Natural killer cell (primary cell): ENCODE measurements around the gene PRG2. TPM values are rescaled to one million over a fixed set of nuclear protein-coding genes. Genes with fewer than 3 reads are reported as not detected.

Experiments used
- ATAC-seq, 3 donors: fragments of 150-1000 bp in 2 of 3; fragments of 200-7000 bp in 1 of 3; cut with Tn5 transposase; 1 replicate in 1 of 3; 2 replicates in 2 of 3; pipeline ENCODE4 v1.10.0; 2021; ENCODE audit warnings: mild to moderate bottlenecking in 2 of 3, moderate library complexity in 2 of 3
- DNase-seq, 2 donors: peaks; one replicate each; pipeline versions ENCODE4 v3.0.0 to v3.0.0-alpha.2; 2013 to 2021; ENCODE audit warnings: mixed read lengths in 1 of 2
- H3K27ac ChIP-seq: one replicate; pipeline ENCODE4 v1.5.1; 2013; ENCODE audit warnings: mild to moderate bottlenecking, low read length
- H3K27me3 ChIP-seq: one replicate; pipeline ENCODE4 v1.6.1; 2013; ENCODE audit warnings: low read length; ENCODE audit not compliant: control insufficient read depth, insufficient read depth
- H3K36me3 ChIP-seq: one replicate; pipeline ENCODE4 v1.6.1; 2013; ENCODE audit warnings: low read length; ENCODE audit not compliant: control insufficient read depth, insufficient read depth
- H3K4me1 ChIP-seq: one replicate; pipeline ENCODE4 v1.6.1; 2013; ENCODE audit warnings: low read length; ENCODE audit not compliant: control insufficient read depth, insufficient read depth
- H3K4me3 ChIP-seq: one replicate; pipeline ENCODE4 v1.5.1; 2013; ENCODE audit warnings: low read length
- H3K9me3 ChIP-seq: one replicate; pipeline ENCODE4 v1.6.1; 2013; ENCODE audit warnings: low read length; ENCODE audit not compliant: control insufficient read depth, insufficient read depth
- H3K27ac Mint-ChIP-seq, 2 donors: one replicate each; pipeline ENCODE4 v1.8.0; 2022; ENCODE audit warnings: mild to moderate bottlenecking in 2 of 2, mixed read lengths in 2 of 2, moderate library complexity in 1 of 2
- H3K27me3 Mint-ChIP-seq, 2 donors: one replicate each; pipeline ENCODE4 v1.8.0; 2022; ENCODE audit warnings: low read depth in 2 of 2, mixed read lengths in 2 of 2
- H3K36me3 Mint-ChIP-seq: one replicate; pipeline ENCODE4 v1.8.0; 2022; ENCODE audit warnings: mixed read lengths
- H3K4me1 Mint-ChIP-seq, 2 donors: one replicate each; pipeline ENCODE4 v1.8.0; 2022; ENCODE audit warnings: mixed read lengths in 2 of 2
- H3K4me3 Mint-ChIP-seq: one replicate; pipeline ENCODE4 v1.8.0; 2022; ENCODE audit warnings: mild to moderate bottlenecking, moderate library complexity, mixed read lengths
- H3K9me3 Mint-ChIP-seq, 2 donors: one replicate each; pipeline ENCODE4 v1.8.0; 2022; ENCODE audit warnings: mixed read lengths in 2 of 2
- WGBS: methylation state at CpG from one replicate; pipeline ENCODE4 v1.1.7; 2013; ENCODE audit warnings: missing lambda C conversion rate; ENCODE audit not compliant: insufficient coverage; 5-methylcytosine and 5-hydroxymethylcytosine counted together
- intact Hi-C: fragments of 100-400 bp; cut with micrococcal nuclease; formaldehyde crosslinking; loops from one replicate; pipeline ENCODE4 v1.14.2; 2022
- total RNA-seq, 4 donors: library from RNA; stranded (reverse); fragments of 120-200 nt in 1 of 4; gene quantifications; one replicate each; pipeline versions ENCODE4 v1.2.3 to v1.2.4, GENCODE V29; 2013 to 2022
- TF ChIP-seq, protein P1 (sequence below): fragments of 200-600 bp; IDR thresholded peaks from one replicate; pipeline ENCODE4 v1.8.0; 2022; ENCODE audit warnings: antibody characterized with exemption

The PRG2 gene
- total RNA-seq, 3 donors from 2014 or later (not counting 1 experiment from before 2014, with no cell fraction given): 1.2 to 2.4 TPM; not detected in 1

DNA sequence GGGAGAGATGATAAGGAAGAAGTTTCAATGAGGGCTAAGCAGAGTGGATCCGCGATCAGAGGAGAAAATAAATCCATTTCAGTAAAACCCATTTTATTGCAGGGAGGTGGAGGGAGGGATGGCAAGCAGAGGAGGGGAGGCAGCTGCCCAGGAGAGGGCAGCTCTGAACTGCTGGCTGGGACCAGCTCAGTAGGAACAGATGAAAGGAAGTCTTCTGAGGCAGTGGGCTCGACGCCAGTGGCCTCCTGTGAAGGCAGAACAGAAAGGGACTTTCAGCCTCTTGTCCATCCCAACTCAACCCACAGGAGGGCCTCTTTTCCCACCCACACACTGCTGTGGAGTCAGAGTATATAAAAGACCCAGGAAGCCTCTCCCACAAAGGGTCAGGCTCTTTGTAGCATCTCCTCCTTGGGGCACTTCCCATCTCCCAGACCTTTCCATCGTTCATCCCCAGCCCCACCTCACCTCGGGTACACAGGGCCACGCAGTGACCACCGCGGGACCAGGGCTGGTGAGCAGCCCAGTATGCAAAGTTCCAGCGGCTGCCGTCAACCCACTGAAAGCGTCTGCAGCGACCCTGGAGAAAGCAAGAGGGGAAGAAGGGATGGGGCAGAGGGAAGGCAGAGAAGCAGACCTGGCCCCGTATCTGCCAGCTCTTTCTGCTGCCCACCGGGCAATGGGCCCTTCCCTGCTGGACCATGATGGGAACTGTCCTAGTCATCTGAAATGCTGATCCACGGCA is 3.0 kb downstream of the PRG2 start:
- Mint-ChIP-seq H3K4me3 (no peak overlapping the region), H3K9me3 (no peaks in the 10 kb centered on the region), H3K36me3 (no peaks in the 10 kb centered on the region), H3K27me3 (peaks cover 12 to 41% of the 10 kb centered on the region in 2 donors), H3K4me1 (no peaks in the 10 kb centered on the region), H3K27ac (no peak overlapping the region)
- no peaks in the 10 kb centered on the region for H3K27me3 ChIP-seq
- H3K4me1 ChIP-seq: no peaks in the 10 kb centered on the region
- no peaks in the 10 kb centered on the region for H3K36me3 ChIP-seq
- WGBS: 71% methylated on average over 16 of the region's 16 CpGs
- intact Hi-C loops: no loop called here
- ATAC-seq (no peak), DNase-seq (no peak)
- no peak overlapping the region for H3K27ac ChIP-seq
- H3K4me3 ChIP-seq: no peak overlapping the region
- TF ChIP-seq, protein P1, sequence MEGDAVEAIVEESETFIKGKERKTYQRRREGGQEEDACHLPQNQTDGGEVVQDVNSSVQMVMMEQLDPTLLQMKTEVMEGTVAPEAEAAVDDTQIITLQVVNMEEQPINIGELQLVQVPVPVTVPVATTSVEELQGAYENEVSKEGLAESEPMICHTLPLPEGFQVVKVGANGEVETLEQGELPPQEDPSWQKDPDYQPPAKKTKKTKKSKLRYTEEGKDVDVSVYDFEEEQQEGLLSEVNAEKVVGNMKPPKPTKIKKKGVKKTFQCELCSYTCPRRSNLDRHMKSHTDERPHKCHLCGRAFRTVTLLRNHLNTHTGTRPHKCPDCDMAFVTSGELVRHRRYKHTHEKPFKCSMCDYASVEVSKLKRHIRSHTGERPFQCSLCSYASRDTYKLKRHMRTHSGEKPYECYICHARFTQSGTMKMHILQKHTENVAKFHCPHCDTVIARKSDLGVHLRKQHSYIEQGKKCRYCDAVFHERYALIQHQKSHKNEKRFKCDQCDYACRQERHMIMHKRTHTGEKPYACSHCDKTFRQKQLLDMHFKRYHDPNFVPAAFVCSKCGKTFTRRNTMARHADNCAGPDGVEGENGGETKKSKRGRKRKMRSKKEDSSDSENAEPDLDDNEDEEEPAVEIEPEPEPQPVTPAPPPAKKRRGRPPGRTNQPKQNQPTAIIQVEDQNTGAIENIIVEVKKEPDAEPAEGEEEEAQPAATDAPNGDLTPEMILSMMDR: no peak
- no peaks in the 10 kb centered on the region for H3K9me3 ChIP-seq

DNA sequence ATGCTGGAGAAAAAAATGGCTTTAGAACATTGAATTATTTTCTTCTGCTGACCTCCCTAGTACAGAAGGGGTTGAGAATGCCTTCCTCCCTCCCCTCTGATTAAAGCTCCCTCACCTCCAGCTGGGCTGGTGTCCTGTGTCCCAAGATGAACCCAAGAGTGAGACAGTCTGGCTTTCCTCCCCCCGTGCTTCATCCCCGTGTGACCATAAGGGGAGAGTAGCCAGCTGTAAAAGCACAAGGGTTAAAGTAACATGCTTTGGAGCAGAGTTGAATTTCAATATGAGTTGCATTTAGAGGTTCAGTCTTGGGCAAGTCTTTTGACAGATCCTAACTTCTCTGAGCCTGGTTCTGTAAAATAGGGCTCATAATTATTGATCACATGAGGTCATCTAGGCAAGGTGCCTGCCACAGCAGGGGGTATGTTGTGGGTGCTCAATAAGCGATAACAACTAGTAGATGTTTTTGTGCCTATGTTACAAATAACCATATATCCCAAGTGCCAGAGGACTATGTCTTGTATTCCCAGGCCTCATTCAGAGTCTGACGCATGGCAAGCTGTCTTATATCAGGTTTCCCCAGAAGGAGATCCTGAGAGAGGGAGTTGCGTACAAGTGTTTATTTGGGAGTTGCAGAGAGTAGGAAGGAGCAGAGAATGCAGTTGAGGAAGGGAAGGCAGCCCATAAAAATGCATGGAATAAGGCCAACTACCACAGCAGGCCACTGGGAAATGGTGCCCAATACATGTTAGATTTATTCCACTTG is 4.1 kb downstream of the PRG2 start:
- no peak overlapping the region for H3K27ac ChIP-seq
- 91% methylated on average over 4 of the region's 5 CpGs for WGBS
- H3K9me3 ChIP-seq: no peaks in the 10 kb centered on the region
- TF ChIP-seq, protein P1: no peak
- H3K4me1 ChIP-seq: no peaks in the 10 kb centered on the region
- Mint-ChIP-seq H3K4me3 (no peak overlapping the region), H3K27ac (no peak overlapping the region), H3K4me1 (no peaks in the 10 kb centered on the region), H3K27me3 (peaks cover 13 to 43% of the 10 kb centered on the region in 2 donors), H3K9me3 (no peaks in the 10 kb centered on the region), H3K36me3 (no peaks in the 10 kb centered on the region)
- DNase-seq (no peak), ATAC-seq (no peak)
- H3K36me3 ChIP-seq: no peaks in the 10 kb centered on the region
- H3K27me3 ChIP-seq: no peaks in the 10 kb centered on the region
- no peak overlapping the region for H3K4me3 ChIP-seq
- intact Hi-C loops: no loop called here

DNA sequence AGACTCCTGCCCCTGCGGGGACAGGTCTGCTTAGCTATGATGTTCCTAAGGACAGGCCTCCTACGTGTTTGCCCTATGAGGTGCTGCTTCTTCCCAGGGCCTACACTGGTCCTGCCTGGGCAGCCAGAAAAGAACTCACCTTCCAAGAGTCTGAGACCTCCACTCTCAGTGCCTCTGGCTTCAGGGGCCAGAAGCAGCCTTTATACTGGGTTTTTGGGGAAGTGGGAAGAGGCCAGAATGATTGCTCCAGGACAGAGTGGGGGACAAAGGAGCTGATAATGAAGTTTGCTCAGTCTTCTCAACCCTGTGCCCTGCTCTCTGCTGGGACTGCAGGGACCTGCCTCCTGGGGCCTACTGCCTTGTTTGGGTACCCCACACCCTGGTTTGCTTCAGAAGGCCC is 9.5 kb downstream of the PRG2 start, which contains the start of gene PRG3:
Gene PRG3, minus strand, starts transcription at position 176 of the 400 bp plus-strand sequence. CDS start 442 bp downstream, outside the sequence.
- Mint-ChIP-seq H3K9me3 (no peaks in the 10 kb centered on the region), H3K36me3 (no peaks in the 10 kb centered on the region), H3K4me3 (no peak within 1 kb of the TSS), H3K4me1 (no peaks in the 10 kb centered on the region), H3K27me3 (peaks cover 12 to 31% of the 10 kb centered on the region in 2 donors), H3K27ac (no peak within 1 kb of the TSS)
- TF ChIP-seq, protein P1: no peak
- no peak for ATAC-seq
- no peaks in the 10 kb centered on the region for H3K4me1 ChIP-seq
- WGBS: 86% methylated on average over 2 of the region's 2 CpGs
- no peaks in the 10 kb centered on the region for H3K36me3 ChIP-seq
- no peak for DNase-seq
- intact Hi-C loops: no loop called here
- no peaks in the 10 kb centered on the region for H3K27me3 ChIP-seq
- no peaks in the 10 kb centered on the region for H3K9me3 ChIP-seq
- no peak within 1 kb of the TSS for H3K27ac ChIP-seq
- H3K4me3 ChIP-seq: no peak within 1 kb of the TSS
